Activated B cell treated with CpG ODN at 0.5 μM for 24 hours (primary cell): ENCODE data around the gene WASF3. TPM values are rescaled to one million over a fixed set of nuclear protein-coding genes. Genes with fewer than 3 reads are reported as not detected.

Source experiments
- ATAC-seq: fragments of 200-7000 bp; cut with Tn5 transposase; one replicate; pipeline ENCODE4 v1.10.0; 2021; ENCODE audit warnings: low read depth, mild to moderate bottlenecking, moderate library complexity
- CTCF ChIA-PET: fragments of 350-600 bp; sonication (Branson Sonifier 250); formaldehyde crosslinking; loops from one replicate; lab custom pipeline; 2021; ENCODE audit warnings: antibody characterized with exemption; lab: Charles Lee
- POLR2A ChIA-PET: fragments of 350-600 bp; sonication (Branson Sonifier 250); formaldehyde crosslinking; loops from one replicate; lab custom pipeline; 2021; ENCODE audit warnings: antibody characterized with exemption; lab: Charles Lee
- DNase-seq: peaks from one replicate; pipeline ENCODE4 v3.0.0; 2022
- H3K27ac Mint-ChIP-seq: one replicate; pipeline ENCODE4 v1.8.0; 2020; ENCODE audit warnings: mixed read lengths
- H3K27me3 Mint-ChIP-seq: one replicate; pipeline ENCODE4 v1.8.0; 2021; ENCODE audit warnings: mixed read lengths
- H3K36me3 Mint-ChIP-seq: one replicate; pipeline ENCODE4 v1.8.0; 2021; ENCODE audit warnings: low read depth, mixed read lengths
- H3K4me1 Mint-ChIP-seq: one replicate; pipeline ENCODE4 v1.8.0; 2021; ENCODE audit warnings: mixed read lengths
- H3K4me3 Mint-ChIP-seq: one replicate; pipeline ENCODE4 v1.8.0; 2020; ENCODE audit warnings: mild to moderate bottlenecking, mixed read lengths
- H3K9me3 Mint-ChIP-seq: one replicate; pipeline ENCODE4 v1.8.0; 2020; ENCODE audit warnings: mixed read lengths
- intact Hi-C: fragments of 100-400 bp; cut with micrococcal nuclease; formaldehyde crosslinking; loops from one replicate; pipeline ENCODE4 v1.15.1; 2024
- total RNA-seq: library from RNA; stranded (reverse); gene quantifications from 2 replicates; pipeline ENCODE4 v1.2.3, GENCODE V29; 2022
- TF ChIP-seq, protein P1 (sequence below): fragments of 200-600 bp; IDR thresholded peaks from one replicate; pipeline ENCODE4 v1.8.0; 2022; ENCODE audit warnings: antibody characterized with exemption, mild to moderate bottlenecking

Gene WASF3
- total RNA-seq, 1 donor from 2014 or later, result 0.35 TPM

DNA sequence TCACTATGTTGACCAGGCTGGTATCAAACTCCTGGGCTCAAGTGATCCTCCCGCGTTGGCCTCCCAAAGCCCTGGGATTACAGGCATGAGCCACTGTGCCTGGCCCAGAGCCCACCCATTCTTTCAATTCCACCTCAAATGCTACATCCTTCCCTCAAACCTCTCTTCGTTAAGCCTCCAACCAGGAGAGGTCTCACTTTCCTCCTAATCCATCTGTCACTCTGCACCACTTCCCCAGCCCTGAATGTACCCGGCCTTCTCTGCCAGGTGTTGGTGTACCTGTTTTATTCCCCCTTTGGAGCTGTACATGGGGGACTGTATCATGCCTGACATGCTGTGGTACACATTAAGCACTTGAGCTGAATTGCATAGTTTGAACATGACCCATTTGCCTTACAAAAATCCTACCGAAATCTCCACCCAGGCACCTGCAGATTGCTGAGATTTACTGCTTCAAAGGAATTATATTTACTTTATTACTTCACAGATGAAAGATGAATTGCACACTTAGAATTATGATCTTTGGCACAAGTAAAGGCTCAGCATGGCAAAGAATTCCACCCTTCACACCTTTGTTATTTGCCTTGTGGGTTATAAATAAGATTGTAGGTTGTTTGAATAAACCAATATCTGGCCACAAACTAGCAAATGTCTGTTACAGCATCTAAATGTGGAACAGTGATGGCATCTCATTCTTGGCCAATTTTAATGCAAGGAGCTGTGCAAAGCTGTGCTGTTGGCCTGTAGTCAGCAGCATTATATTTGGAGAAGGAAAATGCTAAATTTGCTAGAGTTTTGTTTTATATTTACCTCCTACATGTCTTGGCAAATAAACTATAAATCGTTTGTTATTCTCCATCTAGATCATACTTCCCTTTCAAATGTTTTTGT lies 15.6 kb upstream of the WASF3 start:
- Mint-ChIP-seq H3K36me3 (no peaks in the 10 kb centered on the region), H3K27me3 (peaks cover 9% of the 10 kb centered on the region), H3K27ac (no peak overlapping the region), H3K4me3 (no peak overlapping the region), H3K4me1 (no peaks in the 10 kb centered on the region), H3K9me3 (peaks cover 3% of the 10 kb centered on the region)
- ATAC-seq (no peak), DNase-seq (no peak)
- intact Hi-C loops, result no loop called here
- ChIA-PET POLR2A (no interaction called here), CTCF (no interaction called here)
- TF ChIP-seq, protein P1, sequence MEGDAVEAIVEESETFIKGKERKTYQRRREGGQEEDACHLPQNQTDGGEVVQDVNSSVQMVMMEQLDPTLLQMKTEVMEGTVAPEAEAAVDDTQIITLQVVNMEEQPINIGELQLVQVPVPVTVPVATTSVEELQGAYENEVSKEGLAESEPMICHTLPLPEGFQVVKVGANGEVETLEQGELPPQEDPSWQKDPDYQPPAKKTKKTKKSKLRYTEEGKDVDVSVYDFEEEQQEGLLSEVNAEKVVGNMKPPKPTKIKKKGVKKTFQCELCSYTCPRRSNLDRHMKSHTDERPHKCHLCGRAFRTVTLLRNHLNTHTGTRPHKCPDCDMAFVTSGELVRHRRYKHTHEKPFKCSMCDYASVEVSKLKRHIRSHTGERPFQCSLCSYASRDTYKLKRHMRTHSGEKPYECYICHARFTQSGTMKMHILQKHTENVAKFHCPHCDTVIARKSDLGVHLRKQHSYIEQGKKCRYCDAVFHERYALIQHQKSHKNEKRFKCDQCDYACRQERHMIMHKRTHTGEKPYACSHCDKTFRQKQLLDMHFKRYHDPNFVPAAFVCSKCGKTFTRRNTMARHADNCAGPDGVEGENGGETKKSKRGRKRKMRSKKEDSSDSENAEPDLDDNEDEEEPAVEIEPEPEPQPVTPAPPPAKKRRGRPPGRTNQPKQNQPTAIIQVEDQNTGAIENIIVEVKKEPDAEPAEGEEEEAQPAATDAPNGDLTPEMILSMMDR, result no peak

DNA sequence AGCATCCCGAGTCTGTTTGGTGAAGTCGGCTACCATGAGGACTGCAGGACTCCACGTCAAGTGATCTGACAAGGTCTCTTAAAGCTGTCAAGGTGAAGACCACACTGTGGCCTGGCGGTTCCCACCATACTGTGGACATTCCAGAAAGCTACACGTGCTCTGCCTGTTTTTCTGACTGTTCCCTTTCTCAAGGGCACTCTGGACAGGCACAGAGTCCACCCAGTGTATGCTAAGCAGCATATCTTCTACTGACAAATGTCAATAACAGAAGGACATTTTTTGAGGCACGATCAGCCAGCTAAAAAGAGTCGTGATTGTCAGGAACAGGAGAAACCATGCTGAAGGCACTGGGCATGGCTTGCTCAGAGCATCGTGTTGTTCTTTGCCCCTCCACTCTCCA lies 12.8 kb upstream of the WASF3 start:
- H3K36me3 Mint-ChIP-seq, result no peaks in the 10 kb centered on the region
- no peaks in the 10 kb centered on the region for H3K9me3 Mint-ChIP-seq
- no peak overlapping the region for H3K4me3 Mint-ChIP-seq
- DNase-seq, result no peak
- peaks cover 9% of the 10 kb centered on the region for H3K27me3 Mint-ChIP-seq
- no peak overlapping the region for H3K27ac Mint-ChIP-seq
- no peak for ATAC-seq
- CTCF ChIA-PET, result no interaction called here
- TF ChIP-seq, protein P1, result no peak
- POLR2A ChIA-PET, result no interaction called here
- H3K4me1 Mint-ChIP-seq, result no peaks in the 10 kb centered on the region
- intact Hi-C loops, result no loop called here

DNA sequence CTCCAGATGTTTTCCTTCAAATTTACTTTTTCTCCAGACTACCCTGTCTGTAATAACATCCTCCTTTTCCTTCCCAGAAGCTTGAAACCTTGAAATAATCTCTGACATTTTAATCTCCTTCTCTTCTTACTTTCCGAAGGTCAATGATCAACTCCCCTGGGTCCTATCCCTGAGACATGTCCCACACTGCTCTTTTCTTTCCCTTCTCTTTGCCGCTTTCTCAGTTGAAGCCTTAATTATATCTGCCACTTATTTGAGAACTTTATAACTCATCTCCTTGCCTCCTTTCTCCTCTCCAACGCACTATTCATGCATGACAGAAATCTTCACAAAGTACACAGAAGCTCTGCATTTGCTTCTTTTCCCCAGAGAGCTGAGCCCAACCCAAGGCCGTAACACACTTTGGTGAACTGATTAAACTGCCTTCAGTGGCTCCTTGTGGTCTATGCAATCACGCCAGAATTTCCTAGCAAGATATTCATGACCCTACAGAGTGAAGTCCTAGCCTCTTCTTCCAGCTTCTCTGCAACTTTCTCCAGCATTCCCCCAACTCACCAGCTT lies 9.2 kb upstream of the WASF3 start:
- no peak overlapping the region for H3K27ac Mint-ChIP-seq
- H3K36me3 Mint-ChIP-seq, result no peaks in the 10 kb centered on the region
- peaks cover 15% of the 10 kb centered on the region for H3K27me3 Mint-ChIP-seq
- DNase-seq (no peak), ATAC-seq (no peak)
- POLR2A ChIA-PET, result no interaction called here
- TF ChIP-seq, protein P1, result no peak
- intact Hi-C loops, result no loop called here
- CTCF ChIA-PET, result no interaction called here
- H3K9me3 Mint-ChIP-seq, result no peaks in the 10 kb centered on the region
- no peaks in the 10 kb centered on the region for H3K4me1 Mint-ChIP-seq
- H3K4me3 Mint-ChIP-seq, result no peak overlapping the region

DNA sequence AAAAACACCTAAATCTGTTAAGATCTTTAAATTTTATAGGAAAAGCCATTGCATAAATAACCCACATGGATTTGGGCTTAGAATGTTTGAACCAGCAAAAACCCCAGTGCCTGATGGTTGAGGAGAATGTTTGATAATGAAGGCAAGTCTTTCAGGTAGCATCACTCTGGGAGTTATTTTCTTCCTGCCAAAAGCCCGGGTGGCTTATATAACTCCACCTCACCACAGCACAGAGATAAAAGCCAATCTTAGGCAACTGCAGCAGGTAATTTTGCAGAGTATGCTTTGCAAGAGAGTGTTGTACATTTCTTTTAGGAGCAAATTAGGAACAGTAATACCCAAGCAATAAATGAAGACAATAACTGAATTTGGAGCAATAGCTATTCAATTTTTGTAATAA lies 7.8 kb upstream of the WASF3 start:
- TF ChIP-seq, protein P1, result no peak
- DNase-seq, result no peak
- intact Hi-C loops, result no loop called here
- ChIA-PET POLR2A (no interaction called here), CTCF (no interaction called here)
- H3K9me3 Mint-ChIP-seq, result peaks cover under 1% of the 10 kb centered on the region
- H3K36me3 Mint-ChIP-seq, result no peaks in the 10 kb centered on the region
- no peak overlapping the region for H3K4me3 Mint-ChIP-seq
- no peaks in the 10 kb centered on the region for H3K4me1 Mint-ChIP-seq
- peaks cover 18% of the 10 kb centered on the region for H3K27me3 Mint-ChIP-seq
- no peak for ATAC-seq
- no peak overlapping the region for H3K27ac Mint-ChIP-seq

DNA sequence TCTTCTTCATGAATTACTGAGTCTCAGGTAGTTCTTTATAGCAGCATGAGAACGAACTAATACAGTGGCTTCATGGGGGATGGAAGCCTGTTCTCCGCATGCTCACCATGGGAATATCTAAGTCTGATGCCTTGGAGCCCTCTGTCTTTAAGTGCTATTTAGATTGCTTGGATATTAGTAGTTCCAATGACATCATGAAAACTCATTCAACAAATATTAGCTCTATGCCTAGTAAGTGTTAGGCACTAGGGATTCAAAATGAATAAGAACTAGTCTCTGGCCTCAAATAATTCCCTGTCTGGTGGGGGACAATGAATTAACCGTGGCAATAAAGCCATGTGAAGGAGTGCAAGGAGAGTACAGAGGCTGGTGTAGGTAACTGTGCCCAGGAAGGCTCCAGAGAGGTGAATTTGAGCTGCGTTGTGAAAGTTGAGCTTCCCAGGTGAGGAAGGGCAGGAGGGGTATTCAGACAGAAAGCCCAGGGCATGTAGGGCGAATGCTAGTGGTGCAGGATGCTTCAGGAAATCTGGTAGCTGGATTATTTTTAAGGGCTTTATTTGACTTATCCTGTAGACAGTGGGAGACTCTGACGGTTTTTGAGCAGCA lies 6.1 kb upstream of the WASF3 start:
- CTCF ChIA-PET, result no interaction called here
- intact Hi-C loops, result no loop called here
- ATAC-seq (no peak), DNase-seq (no peak)
- Mint-ChIP-seq H3K9me3 (peaks cover 9% of the 10 kb centered on the region), H3K27ac (no peak overlapping the region), H3K27me3 (peaks cover 29% of the 10 kb centered on the region), H3K4me1 (no peaks in the 10 kb centered on the region), H3K4me3 (no peak overlapping the region), H3K36me3 (no peaks in the 10 kb centered on the region)
- POLR2A ChIA-PET, result no interaction called here
- TF ChIP-seq, protein P1, result no peak
